SIG-M5 treated with dmso at 0.1 percent for 504 hours (cell line): ENCODE results near the gene C6orf163.

ENCODE experiments used
- DNase-seq: peaks from one replicate; lab custom pipeline; 2025; ENCODE audit not compliant: unreplicated experiment; lab: John Stamatoyannopoulos, UW

The C6orf163 gene

GRCh38 chr6:87356181-87356580 is 11.6 kb downstream of the C6orf163 start:
- DNase-seq, result no peak

GRCh38 chr6:87357479-87358196 is 13.0 kb downstream of the C6orf163 start:
- DNase-seq, result no peak

- DNase-seq, result no peak
Observed at GRCh38 chr6:87364602-87365252, 20.1 kb downstream of the C6orf163 start.

GRCh38 chr6:87366072-87366827 is 21.6 kb downstream of the C6orf163 start:
- DNase-seq, result no peak

- DNase-seq, result no peak
Observed at GRCh38 chr6:87366899-87367298, 22.3 kb downstream of the C6orf163 start.

GRCh38 chr6:87373377-87373776 is 28.8 kb downstream of the C6orf163 start:
- no peak for DNase-seq

GRCh38 chr6:87375315-87375714 is 30.7 kb downstream of the C6orf163 start:
- DNase-seq, result no peak

GRCh38 chr6:87376643-87377042 is 32.0 kb downstream of the C6orf163 start:
- no peak for DNase-seq

GRCh38 chr6:87378947-87379346 is 34.3 kb downstream of the C6orf163 start:
- no peak for DNase-seq

- DNase-seq, result no peak
Observed at GRCh38 chr6:87382861-87383260, 38.2 kb downstream of the C6orf163 start.

GRCh38 chr6:87384038-87384437 is 39.4 kb downstream of the C6orf163 start:
- DNase-seq, result no peak

- no peak for DNase-seq
Observed at GRCh38 chr6:87384449-87384848, 39.8 kb downstream of the C6orf163 start.

- peak; percentile 29 for DNase-seq
Observed at GRCh38 chr6:87391334-87391733, 46.7 kb downstream of the C6orf163 start.

- peak; percentile 78 for DNase-seq
Observed at GRCh38 chr6:87393026-87393622, 48.5 kb downstream of the C6orf163 start.

- no peak for DNase-seq
Observed at GRCh38 chr6:87395431-87395830, 50.8 kb downstream of the C6orf163 start.

GRCh38 chr6:87396595-87397392 is 52.2 kb downstream of the C6orf163 start:
- DNase-seq, result peak; percentile 86

- no peak for DNase-seq
Observed at GRCh38 chr6:87397656-87398055, 53.0 kb downstream of the C6orf163 start.

- DNase-seq, result no peak
Observed at GRCh38 chr6:87401832-87402231, 57.2 kb downstream of the C6orf163 start.

- DNase-seq, result peak; percentile 28
Observed at GRCh38 chr6:87407561-87407900, 62.9 kb downstream of the C6orf163 start.

- peak; percentile 72 for DNase-seq
Observed at GRCh38 chr6:87407901-87408720, 63.5 kb downstream of the C6orf163 start, which contains the start of gene CFAP206. Gene CFAP206, plus strand, starts transcription at chr6:87407972. Its CDS starts 1,868 bp downstream, at chr6:87409840.
